ENCODE results near the gene F5. TPM values are rescaled to one million over a fixed set of nuclear protein-coding genes. Genes with fewer than 3 reads are reported as not detected.

F5 gene
- total RNA-seq, 6 experiments from 2014 or later = 110 to 279 (median 175) TPM

DNA sequence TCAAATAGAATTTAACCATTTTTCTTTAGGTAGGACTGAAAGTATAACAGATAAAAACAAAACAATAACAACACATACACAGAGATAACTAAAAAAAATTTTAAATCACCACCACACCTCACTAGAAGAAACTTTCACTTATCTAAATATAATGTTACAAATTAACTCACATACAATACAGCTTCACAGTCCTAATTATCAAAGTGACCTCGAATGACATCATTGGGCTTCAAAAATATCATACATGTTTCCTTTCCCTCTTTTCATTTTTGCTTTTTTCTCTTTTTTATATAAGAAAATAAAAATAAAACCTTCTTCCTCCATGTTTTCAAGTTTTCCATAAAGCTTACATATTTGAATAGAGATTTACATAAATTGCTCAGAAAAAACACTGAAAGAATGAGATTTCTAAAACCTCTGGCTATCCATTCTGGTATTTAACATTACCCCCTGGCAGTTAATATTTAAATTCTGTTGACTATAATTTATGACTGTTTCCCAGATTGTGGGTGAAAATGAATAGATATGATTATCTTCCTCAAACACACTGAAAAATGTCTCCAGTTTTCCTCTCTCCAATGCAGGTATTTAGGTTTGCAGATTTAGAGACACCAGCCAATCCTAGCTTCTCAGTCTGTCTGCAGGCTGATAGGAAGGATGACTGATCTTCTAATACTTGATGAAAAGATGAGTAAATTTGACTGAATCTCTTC, 60.0 kb downstream of the F5 start:
- TF ChIP-seq POLR2A (IDR thresholded peaks at IDR 0.05) = no peak
- TF ChIP-seq, protein P1, sequence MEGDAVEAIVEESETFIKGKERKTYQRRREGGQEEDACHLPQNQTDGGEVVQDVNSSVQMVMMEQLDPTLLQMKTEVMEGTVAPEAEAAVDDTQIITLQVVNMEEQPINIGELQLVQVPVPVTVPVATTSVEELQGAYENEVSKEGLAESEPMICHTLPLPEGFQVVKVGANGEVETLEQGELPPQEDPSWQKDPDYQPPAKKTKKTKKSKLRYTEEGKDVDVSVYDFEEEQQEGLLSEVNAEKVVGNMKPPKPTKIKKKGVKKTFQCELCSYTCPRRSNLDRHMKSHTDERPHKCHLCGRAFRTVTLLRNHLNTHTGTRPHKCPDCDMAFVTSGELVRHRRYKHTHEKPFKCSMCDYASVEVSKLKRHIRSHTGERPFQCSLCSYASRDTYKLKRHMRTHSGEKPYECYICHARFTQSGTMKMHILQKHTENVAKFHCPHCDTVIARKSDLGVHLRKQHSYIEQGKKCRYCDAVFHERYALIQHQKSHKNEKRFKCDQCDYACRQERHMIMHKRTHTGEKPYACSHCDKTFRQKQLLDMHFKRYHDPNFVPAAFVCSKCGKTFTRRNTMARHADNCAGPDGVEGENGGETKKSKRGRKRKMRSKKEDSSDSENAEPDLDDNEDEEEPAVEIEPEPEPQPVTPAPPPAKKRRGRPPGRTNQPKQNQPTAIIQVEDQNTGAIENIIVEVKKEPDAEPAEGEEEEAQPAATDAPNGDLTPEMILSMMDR (IDR thresholded peaks at IDR 0.05) = no peak
- H3K9me3 ChIP-seq = no peaks in the 10 kb centered on the region
- peaks cover 0 to 84% (median 31%) of the 10 kb centered on the region in 4 donors for H3K36me3 ChIP-seq
- no peak for DNase-seq
- ATAC-seq = no peak
- H3K27me3 ChIP-seq = no peaks in the 10 kb centered on the region
- WGBS (ENCODE audit: insufficient coverage, low coverage, low lambda C conversion rate, missing lambda C conversion rate) = 57% methylated on average over 1 of the region's 1 CpG
- H3K27ac ChIP-seq = no peak overlapping the region
- peaks cover 0 to 15% (median 7%) of the 10 kb centered on the region in 4 donors for H3K4me1 ChIP-seq
- no peak overlapping the region for H3K4me3 ChIP-seq
- intact Hi-C loops (cut with DNase I) = no loop called here

DNA sequence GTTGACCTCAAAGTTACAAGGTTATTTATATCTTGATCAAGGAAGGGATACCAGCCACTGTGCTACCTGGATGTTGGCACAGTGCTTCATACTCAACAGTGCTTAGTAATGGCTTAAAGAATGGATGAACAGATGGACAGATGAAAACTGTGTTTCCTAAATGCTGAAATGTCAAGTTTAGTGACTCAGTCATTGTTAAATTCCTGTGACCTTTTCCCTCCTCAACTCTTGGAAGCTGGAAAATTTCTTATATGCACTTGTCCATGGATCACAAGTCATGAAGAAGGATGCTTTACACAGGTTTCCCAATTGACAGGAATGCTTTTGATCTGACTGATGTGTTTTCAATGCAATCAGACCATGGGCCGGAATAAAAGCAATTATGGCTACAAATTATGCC, 60.9 kb downstream of the F5 start:
- peaks cover 0 to 84% (median 32%) of the 10 kb centered on the region in 4 donors for H3K36me3 ChIP-seq
- H3K4me1 ChIP-seq = peaks cover 0 to 15% (median 7%) of the 10 kb centered on the region in 4 donors
- WGBS (ENCODE audit: insufficient coverage, low coverage, low lambda C conversion rate, missing lambda C conversion rate) = 88% methylated on average over 1 of the region's 1 CpG
- H3K27ac ChIP-seq = no peak overlapping the region
- DNase-seq (no peak), ATAC-seq (no peak)
- no peaks in the 10 kb centered on the region for H3K27me3 ChIP-seq
- intact Hi-C loops (cut with DNase I) = no loop called here
- H3K9me3 ChIP-seq = no peaks in the 10 kb centered on the region
- H3K4me3 ChIP-seq = no peak overlapping the region
- TF ChIP-seq POLR2A (IDR thresholded peaks at IDR 0.05) = no peak
- TF ChIP-seq, protein P1 (IDR thresholded peaks at IDR 0.05) = no peak

DNA sequence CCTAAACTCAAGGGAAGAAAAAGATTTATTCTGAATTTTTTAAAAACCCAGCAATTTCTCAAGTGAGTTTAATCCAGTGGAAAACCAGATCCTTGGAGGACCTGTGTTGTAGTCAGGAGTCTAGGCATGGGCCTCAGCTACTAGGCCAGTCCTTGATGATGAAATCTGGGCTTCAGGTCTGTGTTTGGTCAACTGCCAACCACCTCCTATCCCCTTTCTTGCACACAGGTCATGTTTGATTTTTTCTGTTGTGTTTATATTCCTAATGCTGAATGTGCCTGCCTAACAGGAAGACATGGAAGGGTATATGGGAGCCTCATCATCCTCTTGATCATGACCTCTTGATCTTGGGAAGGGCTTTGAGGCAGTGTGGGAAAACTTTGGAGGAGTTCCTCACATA, 62.4 kb downstream of the F5 start:
- peaks cover 0 to 84% (median 32%) of the 10 kb centered on the region in 4 donors for H3K36me3 ChIP-seq
- peak; percentile 90 to 93 (median 92) for ATAC-seq
- H3K4me3 ChIP-seq = no peak overlapping the region

DNA sequence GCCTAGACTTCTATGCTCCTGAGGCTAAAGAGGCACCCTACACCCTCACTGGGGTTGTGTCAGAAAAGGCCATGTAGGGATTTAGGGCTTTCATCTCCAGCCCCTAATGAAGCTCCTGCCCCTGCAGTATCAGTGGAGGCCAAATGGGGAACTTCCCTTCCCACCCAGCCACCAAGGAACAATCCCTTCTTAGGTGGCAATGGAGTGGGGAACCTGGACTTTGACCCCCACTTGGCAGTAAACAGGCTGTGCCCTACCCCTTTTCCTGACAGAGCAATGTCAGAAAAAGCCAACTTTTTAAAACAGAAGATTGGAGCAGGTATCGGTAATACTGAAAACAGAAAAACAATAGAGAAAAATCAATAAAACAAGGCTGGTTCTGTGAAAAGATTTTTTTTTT, 65.1 kb downstream of the F5 start:
- DNase-seq (no peak), ATAC-seq (no peak)
- Histone ChIP-seq H3K27me3 (no peaks in the 10 kb centered on the region), H3K27ac (no peak overlapping the region), H3K4me3 (no peak overlapping the region), H3K9me3 (no peaks in the 10 kb centered on the region), H3K4me1 (peaks cover 0 to 14% (median 6%) of the 10 kb centered on the region in 4 donors), H3K36me3 (peaks cover 0 to 85% (median 34%) of the 10 kb centered on the region in 4 donors)
- TF ChIP-seq, protein P1 (IDR thresholded peaks at IDR 0.05) = no peak
- 67% methylated on average over 1 of the region's 1 CpG for WGBS (ENCODE audit: insufficient coverage, low coverage, low lambda C conversion rate, missing lambda C conversion rate)
- intact Hi-C loops (cut with DNase I) = no loop called here

More for the DNA sequence above, 62.4 kb downstream of the F5 start:
- peak; percentile 30 to 78 (median 53) for DNase-seq
- Histone ChIP-seq H3K27ac (peak overlapping the region in 1 of 3 donors; percentile 7), H3K27me3 (no peaks in the 10 kb centered on the region), H3K4me1 (peaks cover 0 to 14% (median 6%) of the 10 kb centered on the region in 4 donors), H3K9me3 (no peaks in the 10 kb centered on the region)
- TF ChIP-seq, protein P1 (IDR thresholded peaks at IDR 0.05) = no peak
- TF ChIP-seq POLR2A (IDR thresholded peaks at IDR 0.05) = no peak
- intact Hi-C loops (cut with DNase I) = no loop called here
